Activated CD8-positive, alpha-beta memory T cell treated with anti-CD3 and anti-CD28 coated beads, Interleukin-2, amount 10 ng/mL, durations not matched to agents 7 days and 5 days (primary cell): ENCODE measurements around the gene STEAP3. TPM values are rescaled to one million over a fixed set of nuclear protein-coding genes. Genes with fewer than 3 reads are reported as not detected.

Experiments used
- ATAC-seq: fragments of 150-1000 bp; cut with Tn5 transposase; one replicate; pipeline ENCODE4 v1.10.0; 2021; ENCODE audit warnings: moderate library complexity
- CTCF ChIA-PET: fragments of 350-600 bp; sonication (Branson Sonifier 250); formaldehyde crosslinking; loops from one replicate; lab custom pipeline; 2021; ENCODE audit warnings: antibody characterized with exemption; lab: Charles Lee
- DNase-seq: peaks from one replicate; pipeline ENCODE4 v3.0.0-alpha.2; 2020
- H3K27ac Mint-ChIP-seq: one replicate; pipeline ENCODE4 v1.8.0; 2021; ENCODE audit warnings: mild to moderate bottlenecking, mixed read lengths
- H3K27me3 Mint-ChIP-seq: one replicate; pipeline ENCODE4 v1.8.0; 2021; ENCODE audit warnings: mixed read lengths
- H3K36me3 Mint-ChIP-seq: one replicate; pipeline ENCODE4 v1.8.0; 2021; ENCODE audit warnings: mild to moderate bottlenecking, mixed read lengths
- H3K4me1 Mint-ChIP-seq: one replicate; pipeline ENCODE4 v1.8.0; 2021; ENCODE audit warnings: mixed read lengths
- H3K4me3 Mint-ChIP-seq: one replicate; pipeline ENCODE4 v1.8.0; 2021; ENCODE audit warnings: mild to moderate bottlenecking, moderate library complexity, mixed read lengths
- H3K9me3 Mint-ChIP-seq: one replicate; pipeline ENCODE4 v1.8.0; 2022; ENCODE audit warnings: low read depth, mixed read lengths
- total RNA-seq, 2 experiments: library from RNA; stranded (reverse); gene quantifications; one replicate each; pipeline ENCODE4 v1.2.3, GENCODE V29; 2021

STEAP3 gene
- total RNA-seq, 2 experiments from 2014 or later, result 0.15 to 0.68 TPM

- Mint-ChIP-seq H3K4me3 (no peak overlapping the region), H3K4me1 (no peaks in the 10 kb centered on the region), H3K27me3 (no peaks in the 10 kb centered on the region), H3K27ac (no peak overlapping the region), H3K36me3 (no peaks in the 10 kb centered on the region), H3K9me3 (no peaks in the 10 kb centered on the region)
- DNase-seq (no peak), ATAC-seq (no peak)
- CTCF ChIA-PET, result no interaction called here
Observed at GRCh38 chr2:119249855-119250717, 26.5 kb downstream of the STEAP3 start.

DNA sequence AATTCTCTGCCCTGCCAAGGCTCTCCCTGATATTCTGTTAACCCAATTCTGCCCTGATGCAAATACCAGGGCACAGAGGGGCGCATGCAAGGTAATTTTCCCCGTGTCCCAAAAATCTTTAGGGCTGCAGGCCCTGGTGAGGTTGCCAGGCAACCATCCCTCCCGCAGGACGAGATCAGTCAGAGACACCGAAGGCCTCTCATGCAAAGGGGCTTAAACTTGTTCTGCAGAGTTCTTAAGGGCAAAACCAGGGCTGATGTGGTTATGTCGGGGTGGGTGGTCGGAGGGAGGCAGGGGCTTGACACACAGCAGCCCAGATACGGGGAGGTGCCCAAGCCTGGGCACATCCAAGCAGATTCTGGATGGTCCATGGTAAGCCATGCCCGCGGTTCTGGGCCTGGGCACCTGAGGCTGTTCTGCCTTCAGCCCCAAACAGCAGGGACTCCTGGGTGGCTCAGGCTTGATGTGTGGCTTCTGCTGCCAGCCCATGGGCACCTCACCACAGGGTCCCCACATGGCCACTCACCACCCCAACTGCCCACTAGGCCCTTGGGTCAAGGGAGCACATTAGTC is 27.2 kb downstream of the STEAP3 start:
- no peaks in the 10 kb centered on the region for H3K27me3 Mint-ChIP-seq
- DNase-seq, result no peak
- no peaks in the 10 kb centered on the region for H3K36me3 Mint-ChIP-seq
- ATAC-seq, result no peak
- no peaks in the 10 kb centered on the region for H3K9me3 Mint-ChIP-seq
- CTCF ChIA-PET, result no interaction called here
- H3K27ac Mint-ChIP-seq, result no peak overlapping the region
- no peaks in the 10 kb centered on the region for H3K4me1 Mint-ChIP-seq
- H3K4me3 Mint-ChIP-seq, result no peak overlapping the region

- CTCF ChIA-PET, result no interaction called here
- H3K27me3 Mint-ChIP-seq, result no peaks in the 10 kb centered on the region
- no peak overlapping the region for H3K27ac Mint-ChIP-seq
- H3K9me3 Mint-ChIP-seq, result no peaks in the 10 kb centered on the region
- ATAC-seq (no peak), DNase-seq (no peak)
- H3K36me3 Mint-ChIP-seq, result no peaks in the 10 kb centered on the region
- no peak overlapping the region for H3K4me3 Mint-ChIP-seq
- H3K4me1 Mint-ChIP-seq, result no peaks in the 10 kb centered on the region
Observed at GRCh38 chr2:119251652-119252051, 28.0 kb downstream of the STEAP3 start.

- no peak for ATAC-seq
Observed at GRCh38 chr2:119252186-119253113, 28.8 kb downstream of the STEAP3 start.

GRCh38 chr2:119253114-119253702 is 29.6 kb downstream of the STEAP3 start:
- Mint-ChIP-seq H3K27ac (no peak overlapping the region), H3K4me3 (no peak overlapping the region), H3K9me3 (no peaks in the 10 kb centered on the region), H3K27me3 (no peaks in the 10 kb centered on the region), H3K36me3 (no peaks in the 10 kb centered on the region), H3K4me1 (no peaks in the 10 kb centered on the region)
- ATAC-seq (no peak), DNase-seq (no peak)
- CTCF ChIA-PET, result no interaction called here

More at GRCh38 chr2:119252186-119253113, 28.8 kb downstream of the STEAP3 start:
- Mint-ChIP-seq H3K27ac (no peak overlapping the region), H3K27me3 (no peaks in the 10 kb centered on the region), H3K4me1 (no peaks in the 10 kb centered on the region), H3K36me3 (no peaks in the 10 kb centered on the region), H3K4me3 (no peak overlapping the region), H3K9me3 (no peaks in the 10 kb centered on the region)
- CTCF ChIA-PET, result no interaction called here
- no peak for DNase-seq

DNA sequence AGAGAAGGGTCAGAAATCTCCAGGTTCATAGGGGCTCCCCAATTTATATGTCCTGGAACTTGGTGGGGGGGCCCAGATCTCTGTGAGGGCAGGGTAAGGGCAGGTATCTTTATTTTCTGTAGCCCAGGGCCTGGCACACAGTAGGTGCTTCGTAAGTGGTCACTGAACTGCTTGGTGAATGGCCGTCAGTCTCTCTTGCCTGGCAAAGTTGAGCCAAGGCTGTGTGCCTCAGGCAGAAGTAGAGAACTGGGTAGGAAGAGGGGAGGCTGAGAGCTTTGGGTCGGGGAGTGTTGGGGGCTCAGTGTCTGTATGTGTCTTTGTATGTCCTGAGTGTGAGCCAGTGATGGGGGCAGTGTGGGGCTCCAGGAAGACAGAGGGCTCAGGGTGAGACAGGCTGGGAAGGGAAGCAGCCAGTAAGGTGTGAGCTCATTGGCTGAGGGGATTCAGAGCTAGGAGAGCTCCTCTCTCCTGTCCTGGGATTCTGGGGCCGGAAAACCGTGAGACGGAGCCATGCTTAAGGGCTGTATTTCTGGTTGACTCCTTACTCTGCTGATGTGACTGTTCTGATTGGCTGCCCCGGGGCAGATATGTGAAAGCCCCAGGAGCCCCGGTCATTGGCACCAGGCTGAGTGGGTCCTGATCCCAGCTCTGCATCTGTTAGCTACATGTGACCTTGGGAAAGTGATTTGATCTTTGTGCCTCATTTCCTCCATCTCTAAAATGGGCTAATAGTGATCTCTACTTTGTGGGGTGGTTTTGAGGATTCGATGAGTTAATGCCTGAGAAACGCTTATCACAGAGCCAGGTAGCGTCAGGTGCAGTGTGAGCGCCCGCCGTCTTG is 30.3 kb downstream of the STEAP3 start:
- CTCF ChIA-PET, result interaction anchor here (0.9 kb wide), 1 partner anchor 11 kb away, joined by 3 read pairs; no protein-coding TSS in a partner anchor
- Mint-ChIP-seq H3K9me3 (no peaks in the 10 kb centered on the region), H3K36me3 (no peaks in the 10 kb centered on the region)

DNA sequence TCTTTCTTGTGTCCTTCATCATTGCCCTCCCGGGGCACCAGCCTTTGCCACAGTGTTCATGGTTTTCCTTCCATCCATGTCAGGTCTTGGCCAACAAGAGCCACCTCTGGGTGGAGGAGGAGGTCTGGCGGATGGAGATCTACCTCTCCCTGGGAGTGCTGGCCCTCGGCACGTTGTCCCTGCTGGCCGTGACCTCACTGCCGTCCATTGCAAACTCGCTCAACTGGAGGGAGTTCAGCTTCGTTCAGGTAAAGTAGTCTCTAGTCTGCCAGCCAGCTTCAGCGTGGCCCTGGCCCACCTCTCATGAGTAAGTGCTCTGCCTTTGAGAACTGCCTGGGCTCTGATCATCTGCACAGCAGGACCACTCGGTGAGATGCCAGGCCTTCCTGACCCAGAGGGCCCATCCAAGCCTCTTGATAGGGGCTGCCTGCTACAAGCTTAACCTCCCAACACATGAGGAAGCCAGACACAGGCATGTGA is 31.0 kb downstream of the STEAP3 start:
- Mint-ChIP-seq H3K4me1 (no peaks in the 10 kb centered on the region), H3K9me3 (no peaks in the 10 kb centered on the region), H3K27me3 (no peaks in the 10 kb centered on the region), H3K4me3 (no peak overlapping the region), H3K36me3 (no peaks in the 10 kb centered on the region), H3K27ac (no peak overlapping the region)
- ATAC-seq, result no peak
- no peak for DNase-seq
- CTCF ChIA-PET, result interaction anchor here (0.9 kb wide), 1 partner anchor 10 kb away, joined by 3 read pairs; no protein-coding TSS in a partner anchor

More for the DNA sequence above, 30.3 kb downstream of the STEAP3 start:
- no peaks in the 10 kb centered on the region for H3K4me1 Mint-ChIP-seq
- DNase-seq (no peak), ATAC-seq (no peak)
- no peak overlapping the region for H3K27ac Mint-ChIP-seq
- no peak overlapping the region for H3K4me3 Mint-ChIP-seq
- no peaks in the 10 kb centered on the region for H3K27me3 Mint-ChIP-seq

DNA sequence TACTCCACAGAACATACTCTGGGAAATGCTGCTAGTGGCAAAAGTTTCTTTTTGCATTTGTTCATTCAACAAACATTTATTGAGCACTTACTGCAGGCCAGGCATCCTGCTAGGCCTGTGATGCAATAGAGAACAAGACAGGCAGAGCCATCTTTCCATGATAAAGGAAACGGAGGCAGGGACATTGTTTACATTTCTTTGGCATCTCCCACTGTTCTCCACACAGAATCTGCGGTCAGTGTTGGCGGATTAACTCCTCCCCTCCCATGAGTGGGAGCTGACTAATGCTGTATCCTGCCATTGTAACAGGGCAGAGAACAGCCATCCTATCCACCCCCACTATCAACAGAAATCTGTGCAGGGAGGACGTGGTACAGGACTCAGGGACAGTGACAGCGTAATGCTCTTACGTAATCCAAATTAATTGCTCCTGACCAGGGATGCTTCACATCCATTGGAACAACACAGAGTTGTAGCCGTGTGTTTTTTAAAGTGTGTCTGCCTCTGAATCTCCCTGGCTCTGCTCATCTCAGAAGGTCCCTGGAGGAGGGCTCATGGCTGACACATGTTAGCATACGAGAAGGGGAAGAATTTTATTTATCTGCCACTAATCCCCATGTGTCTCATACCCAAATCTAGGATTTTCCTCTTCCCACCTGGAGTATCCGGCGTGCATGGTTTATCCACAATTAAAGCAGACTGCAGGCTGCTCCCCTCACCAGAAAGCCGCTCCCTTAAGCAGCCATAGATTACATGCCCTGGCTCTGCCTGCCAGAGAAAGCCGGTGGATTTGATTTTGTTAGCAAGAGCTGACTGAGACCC is 32.3 kb downstream of the STEAP3 start:
- H3K27me3 Mint-ChIP-seq, result no peaks in the 10 kb centered on the region
- H3K36me3 Mint-ChIP-seq, result no peaks in the 10 kb centered on the region
- no peak overlapping the region for H3K4me3 Mint-ChIP-seq
- DNase-seq (no peak), ATAC-seq (no peak)
- H3K27ac Mint-ChIP-seq, result no peak overlapping the region
- no peaks in the 10 kb centered on the region for H3K9me3 Mint-ChIP-seq
- CTCF ChIA-PET, result no interaction called here
- H3K4me1 Mint-ChIP-seq, result no peaks in the 10 kb centered on the region

- Mint-ChIP-seq H3K4me1 (no peaks in the 10 kb centered on the region), H3K9me3 (no peaks in the 10 kb centered on the region), H3K27ac (no peak overlapping the region), H3K27me3 (no peaks in the 10 kb centered on the region), H3K4me3 (no peak overlapping the region), H3K36me3 (no peaks in the 10 kb centered on the region)
- CTCF ChIA-PET, result no interaction called here
- DNase-seq (peak; percentile 9), ATAC-seq (no peak)
Observed at GRCh38 chr2:119256582-119256921, 32.9 kb downstream of the STEAP3 start.

DNA sequence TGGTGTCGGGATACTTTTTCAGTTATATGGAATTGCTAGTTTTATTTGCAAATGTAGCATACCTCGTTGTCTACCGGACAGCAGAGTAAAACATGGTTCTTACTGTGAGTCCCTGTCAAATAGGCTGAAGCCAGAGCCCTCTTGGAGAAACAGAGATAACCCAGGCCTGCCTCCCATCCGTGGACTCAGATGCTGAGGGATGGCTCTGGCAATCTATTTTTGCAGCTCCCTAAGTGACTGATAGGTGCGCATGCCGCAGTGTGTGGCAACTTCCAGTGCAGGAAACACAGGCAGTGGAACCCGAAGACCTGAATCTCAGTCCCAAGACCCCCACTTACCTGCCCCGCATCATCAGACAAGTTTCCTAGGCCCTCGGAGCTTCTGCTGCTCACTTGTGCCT is 33.6 kb downstream of the STEAP3 start:
- CTCF ChIA-PET, result no interaction called here
- DNase-seq (peak; percentile 8), ATAC-seq (no peak)
- Mint-ChIP-seq H3K36me3 (no peaks in the 10 kb centered on the region), H3K27ac (no peak overlapping the region), H3K27me3 (no peaks in the 10 kb centered on the region), H3K4me1 (no peaks in the 10 kb centered on the region), H3K9me3 (no peaks in the 10 kb centered on the region), H3K4me3 (no peak overlapping the region)

DNA sequence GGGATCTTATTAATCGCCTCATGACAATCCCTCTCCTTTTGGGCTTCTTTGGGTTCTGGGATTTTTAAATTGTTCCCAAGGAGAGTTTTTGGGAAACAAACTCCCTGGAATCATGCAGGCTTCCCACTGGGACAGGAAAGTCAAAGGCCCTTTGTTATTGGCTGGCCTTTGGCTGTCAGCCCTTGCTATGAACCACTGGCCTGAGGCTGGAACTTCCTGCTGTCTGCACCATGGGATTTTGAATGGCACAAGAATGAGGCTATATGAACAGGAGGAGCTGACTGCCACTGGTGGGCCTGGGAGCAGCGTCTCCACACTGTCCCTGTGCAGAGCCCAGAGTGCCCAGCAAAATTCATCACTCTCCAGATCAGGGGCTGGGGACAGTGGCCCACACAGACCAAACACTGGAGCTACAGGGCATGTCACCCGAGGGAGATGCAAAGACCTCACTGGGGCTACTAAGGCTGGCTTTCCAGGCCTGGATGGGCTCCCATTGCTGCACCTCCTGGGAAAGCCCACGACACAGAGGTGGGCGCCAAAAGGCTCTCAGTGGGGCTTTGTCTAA is 35.7 kb downstream of the STEAP3 start:
- Mint-ChIP-seq H3K27me3 (no peaks in the 10 kb centered on the region), H3K36me3 (no peaks in the 10 kb centered on the region), H3K4me3 (no peak overlapping the region), H3K9me3 (no peaks in the 10 kb centered on the region), H3K4me1 (no peaks in the 10 kb centered on the region), H3K27ac (no peak overlapping the region)
- ATAC-seq (no peak), DNase-seq (peak; percentile 4)
- CTCF ChIA-PET, result no interaction called here
